Activated CD4-positive, alpha-beta T cell treated with anti-CD3 and anti-CD28 coated beads, Interleukin-2, amount 50 U/mL, for 48 hours (primary cell): ENCODE results near the gene MAP2K5.

Source experiments
- DNase-seq, 2 experiments: peaks; one replicate each; pipeline ENCODE4 v3.0.0-alpha.2; 2020

The MAP2K5 gene

DNA sequence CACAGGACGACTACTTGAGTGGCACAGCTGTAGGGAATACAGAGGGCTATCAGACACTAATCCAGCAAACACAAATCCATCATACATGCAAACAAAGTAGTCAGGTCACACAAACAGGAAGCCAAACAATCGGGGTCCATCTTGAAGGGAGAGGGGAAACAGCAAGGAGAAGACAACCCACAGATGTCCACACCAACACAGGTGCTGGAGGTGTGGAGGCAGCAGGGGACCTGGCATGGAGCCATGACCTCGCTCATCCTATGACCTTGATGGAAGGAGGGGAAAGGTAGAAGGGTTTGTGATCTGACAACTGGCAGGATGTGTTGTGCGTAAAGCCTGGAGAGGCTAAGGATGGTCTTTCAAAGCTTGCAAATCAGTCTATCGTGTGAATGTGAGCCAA lies 242.9 kb downstream of the MAP2K5 start:
- DNase-seq = no peak

DNA sequence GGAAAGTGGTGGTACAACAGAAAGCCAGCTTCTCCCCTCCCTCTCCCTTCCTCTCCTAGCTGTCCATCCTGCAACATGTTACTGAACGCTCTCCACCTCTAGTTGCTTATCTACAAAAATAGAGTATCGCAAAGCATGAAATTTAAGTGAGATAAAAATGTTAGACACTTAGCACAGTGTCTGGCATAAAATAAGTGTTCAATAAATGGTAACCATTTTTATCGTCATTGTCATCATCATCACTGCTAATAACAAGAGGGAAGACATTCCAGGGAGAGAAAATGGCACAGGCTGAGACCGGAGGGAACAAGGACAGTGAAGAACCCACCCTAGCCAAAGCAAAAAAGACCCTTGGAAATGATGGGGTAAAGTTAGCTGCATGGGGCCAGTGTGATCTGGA lies 244.1 kb downstream of the MAP2K5 start:
- no peak for DNase-seq

- no peak for DNase-seq
Observed at GRCh38 chr15:67788986-67789385, 246.5 kb downstream of the MAP2K5 start.

GRCh38 chr15:67790610-67791319 lies 248.3 kb downstream of the MAP2K5 start:
- DNase-seq = no peak

GRCh38 chr15:67792250-67792942 lies 249.9 kb downstream of the MAP2K5 start:
- DNase-seq = no peak

DNA sequence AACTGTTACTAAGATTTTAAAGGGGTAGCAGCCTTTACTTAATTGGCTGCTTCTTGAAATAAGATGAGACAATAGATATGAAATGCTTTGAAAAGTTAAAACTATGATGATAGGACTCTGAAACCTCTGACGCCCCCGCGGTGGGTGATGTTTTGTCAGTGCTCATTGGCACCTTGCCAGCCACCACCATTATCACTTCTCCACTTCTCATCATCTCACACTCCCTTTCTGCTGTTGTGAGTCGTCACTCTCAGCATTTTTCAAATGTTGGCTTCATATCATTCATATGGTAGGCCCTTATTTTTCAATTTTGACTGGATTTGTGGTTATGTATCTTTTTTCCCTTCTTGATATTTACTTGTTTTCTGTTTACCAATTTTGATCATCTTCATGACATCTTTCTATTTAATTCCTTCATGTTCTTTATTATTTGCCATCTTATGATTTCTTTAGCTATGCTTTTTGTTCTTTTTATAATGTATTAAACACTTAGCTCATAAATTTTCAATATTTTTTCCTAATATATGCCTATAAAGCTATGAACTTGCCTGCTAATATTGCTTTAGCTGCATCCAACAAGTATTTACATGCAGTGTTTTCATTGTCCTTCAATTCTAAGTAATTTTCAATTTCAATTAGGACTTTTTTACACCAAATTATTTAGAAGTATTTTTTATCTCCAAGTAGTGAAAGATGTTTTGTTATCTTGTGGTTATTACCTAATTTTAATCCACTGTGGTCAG lies 252.5 kb downstream of the MAP2K5 start:
- peak; percentile 54 to 58 for DNase-seq

DNA sequence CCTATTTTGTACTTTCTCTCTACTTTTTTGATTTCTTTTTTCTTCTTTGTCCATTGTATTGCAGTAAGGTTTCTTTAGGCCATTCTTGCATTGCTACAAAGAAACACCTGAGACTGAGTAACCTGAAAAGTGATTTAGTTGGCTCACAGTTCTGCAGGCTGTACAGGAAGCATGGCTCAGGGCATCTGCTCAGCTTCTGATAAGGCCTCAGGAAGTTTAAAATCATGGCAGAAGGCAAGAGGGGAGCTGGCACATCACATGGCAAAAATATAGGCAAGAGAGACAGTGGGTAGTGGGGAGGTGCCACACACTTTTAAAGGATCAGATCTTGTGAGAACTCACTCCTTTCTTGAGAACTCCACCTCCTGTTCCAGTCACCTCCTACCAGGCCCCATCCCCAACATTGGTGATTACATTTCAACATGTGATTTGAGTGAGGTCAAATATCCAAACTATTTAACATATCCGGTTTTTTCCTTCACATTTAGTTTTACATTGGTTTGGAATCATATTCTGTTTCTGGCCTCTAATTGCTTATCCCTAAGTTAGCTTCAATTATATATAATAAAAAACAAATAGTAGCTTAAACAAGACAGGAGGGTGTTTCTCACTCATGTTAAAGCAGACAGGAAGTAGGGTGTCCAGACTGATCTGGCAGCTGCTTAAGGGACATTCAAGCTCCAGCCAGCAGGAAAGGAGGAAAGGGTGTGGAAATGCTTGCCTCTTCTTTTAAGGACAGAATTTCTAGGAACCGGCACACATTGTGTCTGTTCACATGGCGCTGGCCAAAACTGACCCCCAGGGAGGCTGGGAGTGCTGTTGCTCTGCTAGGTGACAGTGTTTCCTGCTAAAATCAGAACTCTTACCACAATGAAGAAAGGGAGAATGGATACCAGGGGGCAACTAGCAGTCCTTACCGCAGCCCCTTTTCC lies 254.0 kb downstream of the MAP2K5 start:
- no peak for DNase-seq

- no peak for DNase-seq
Observed at GRCh38 chr15:67799801-67800205, 257.3 kb downstream of the MAP2K5 start.

DNA sequence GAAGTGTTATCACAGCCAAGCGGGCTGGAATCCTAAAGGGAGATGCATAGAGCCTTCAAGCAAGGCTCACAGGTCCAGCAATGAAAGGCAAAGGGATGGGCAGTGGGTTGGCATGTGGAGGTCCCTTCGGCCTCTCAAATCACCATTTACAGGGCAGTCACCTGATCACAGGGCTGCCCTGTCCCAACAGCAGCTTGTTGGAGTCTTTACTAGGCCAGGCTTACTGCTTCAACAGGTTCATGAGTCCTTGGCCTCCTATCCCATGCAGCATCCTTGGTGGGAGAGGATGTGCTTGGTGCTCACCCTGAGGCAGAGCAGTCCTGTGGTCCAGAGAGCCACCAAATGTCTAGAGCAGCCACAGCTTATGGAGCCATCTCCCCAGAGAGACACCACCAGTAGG lies 258.6 kb downstream of the MAP2K5 start:
- no peak for DNase-seq

DNA sequence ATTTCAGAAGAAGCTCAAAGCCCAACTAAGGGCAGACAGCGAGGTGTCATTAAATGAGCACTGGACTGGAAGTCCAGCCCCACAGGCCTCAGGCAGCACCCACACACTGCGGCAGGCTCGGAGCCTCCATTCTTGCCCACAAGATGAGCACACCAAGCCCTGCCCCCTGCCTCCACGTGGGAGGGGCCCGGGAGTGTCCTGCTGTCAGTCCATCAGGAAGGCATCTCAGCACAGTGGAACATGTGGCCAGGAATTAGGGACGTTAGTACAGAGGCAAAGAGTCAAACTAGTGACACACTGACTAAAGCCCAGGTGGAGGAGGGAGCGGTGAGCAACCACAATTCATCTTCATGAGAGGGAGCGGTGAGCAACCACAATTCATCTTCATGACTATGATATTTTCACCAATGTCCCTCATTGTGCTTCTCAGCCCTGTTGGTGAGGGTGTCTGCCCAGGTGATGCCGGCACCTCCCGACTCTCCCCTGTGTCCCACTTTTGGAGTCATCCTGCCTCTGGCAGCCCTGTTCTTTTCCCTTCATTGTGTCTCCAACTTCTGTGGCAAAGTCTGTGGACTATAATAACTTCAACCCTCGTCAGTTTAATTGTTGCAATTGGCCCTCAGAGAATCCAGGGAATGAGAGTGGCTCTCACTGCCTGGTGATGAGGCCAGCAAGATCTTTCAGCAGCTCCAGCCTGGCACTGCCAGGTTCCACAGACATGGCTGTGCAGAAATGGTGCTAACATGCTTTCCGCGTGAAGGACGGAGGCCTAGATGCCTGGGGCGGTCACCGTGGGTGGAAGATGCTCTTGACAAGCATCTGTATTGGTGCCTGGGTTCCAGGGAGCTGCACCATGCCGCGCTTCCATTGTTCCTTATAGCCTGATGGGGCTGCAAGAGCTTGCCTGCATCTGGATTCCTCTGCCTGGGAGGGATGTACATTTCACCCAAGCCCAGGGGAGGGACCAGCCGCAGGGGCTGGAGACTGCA lies 259.7 kb downstream of the MAP2K5 start:
- DNase-seq = no peak

DNA sequence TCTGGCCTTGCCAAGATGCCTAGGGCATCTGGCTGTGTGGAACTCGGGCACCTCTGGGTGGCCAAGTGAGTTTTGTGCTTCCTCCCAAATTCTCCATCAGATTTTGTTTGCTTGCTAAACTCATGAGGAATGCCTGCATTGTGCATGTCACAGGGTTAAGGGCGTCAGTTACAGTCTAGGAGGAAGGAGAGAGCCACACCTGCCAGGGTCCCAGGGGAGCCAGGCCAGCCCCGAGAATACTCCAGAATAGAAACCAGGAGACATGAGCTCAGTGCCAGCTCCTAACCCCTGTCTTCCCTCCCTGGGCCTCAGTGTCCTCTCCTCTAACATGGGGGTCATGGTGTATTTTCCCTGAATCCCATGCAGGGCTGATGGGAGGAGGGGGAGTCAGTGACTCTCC lies 260.8 kb downstream of the MAP2K5 start:
- no peak for DNase-seq

GRCh38 chr15:67803996-67804843 lies 261.7 kb downstream of the MAP2K5 start:
- no peak for DNase-seq

DNA sequence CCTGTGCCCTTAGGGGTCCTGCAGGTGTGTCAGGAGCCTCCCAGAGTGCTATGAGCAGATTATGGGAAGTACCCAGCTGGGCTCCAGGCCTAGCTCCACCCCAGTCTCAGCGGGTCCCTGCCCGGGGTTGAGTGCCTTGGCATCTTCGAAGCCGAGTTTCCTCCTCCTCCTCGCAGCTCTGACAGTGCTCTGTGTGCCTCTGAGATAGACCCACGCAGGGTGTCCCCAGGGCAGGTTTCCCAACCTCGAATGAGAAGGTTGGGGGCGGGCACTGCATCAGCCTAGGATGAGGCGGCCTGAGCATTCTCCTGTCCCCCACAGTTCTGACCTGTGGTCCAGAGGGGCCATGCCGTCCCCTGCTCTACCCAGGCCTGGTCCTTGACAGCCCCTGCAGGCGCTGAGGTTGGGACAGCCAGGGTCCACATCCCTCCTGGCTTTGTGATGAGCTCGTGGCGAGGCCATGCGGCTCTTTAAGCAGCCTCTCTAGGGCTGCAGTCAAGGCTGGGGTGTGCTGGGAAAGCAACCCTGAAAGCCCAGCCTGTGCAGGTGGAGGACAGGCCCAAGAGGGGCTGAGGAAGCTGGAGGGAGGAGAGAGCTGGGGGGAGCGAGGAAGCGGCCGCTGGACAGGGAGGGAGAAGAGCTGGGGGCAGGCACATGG lies 262.6 kb downstream of the MAP2K5 start:
- no peak for DNase-seq

- DNase-seq = no peak
Observed at GRCh38 chr15:67805666-67806516, 263.4 kb downstream of the MAP2K5 start.

- DNase-seq = no peak
Observed at GRCh38 chr15:67806536-67806935, 264.0 kb downstream of the MAP2K5 start.

DNA sequence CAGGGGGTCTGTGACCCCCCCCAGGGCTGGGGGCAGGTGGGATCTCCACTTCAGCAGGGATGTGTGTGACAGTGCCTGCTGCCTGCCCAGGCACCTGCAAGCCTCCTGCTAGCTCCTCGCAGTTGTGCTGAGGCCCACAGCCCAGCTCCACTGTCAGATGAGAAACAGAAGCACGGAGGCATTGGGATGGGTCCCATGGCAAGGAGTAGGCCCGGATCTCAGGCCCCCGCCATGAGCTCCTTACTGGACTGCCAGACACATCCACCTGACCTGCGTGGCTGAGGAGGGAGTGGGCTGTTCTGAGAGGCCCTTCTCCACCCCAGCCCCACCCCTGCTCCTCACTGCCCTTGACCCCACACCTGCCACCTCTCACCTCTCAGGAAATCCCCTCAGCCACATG lies 264.6 kb downstream of the MAP2K5 start:
- DNase-seq = no peak

DNA sequence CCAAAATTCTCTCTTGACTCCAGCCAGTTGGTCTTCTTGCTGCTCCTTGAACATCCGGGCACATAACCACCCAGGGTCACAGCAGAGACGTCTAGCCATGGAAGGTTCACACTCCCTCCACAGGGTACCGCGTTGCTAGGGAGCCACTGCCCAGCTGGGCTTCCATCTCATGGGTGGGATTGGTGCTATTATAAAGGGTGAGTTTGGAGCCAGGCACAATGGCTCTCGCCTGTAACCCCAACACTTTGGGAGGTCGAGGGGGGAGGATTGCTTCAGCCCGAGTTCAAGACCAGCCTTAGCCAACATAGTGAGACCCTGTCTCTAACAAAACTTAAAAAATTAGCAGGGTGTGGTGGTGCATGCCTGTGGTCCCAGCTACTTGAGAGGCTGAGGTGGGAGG lies 265.3 kb downstream of the MAP2K5 start:
- DNase-seq = no peak

DNA sequence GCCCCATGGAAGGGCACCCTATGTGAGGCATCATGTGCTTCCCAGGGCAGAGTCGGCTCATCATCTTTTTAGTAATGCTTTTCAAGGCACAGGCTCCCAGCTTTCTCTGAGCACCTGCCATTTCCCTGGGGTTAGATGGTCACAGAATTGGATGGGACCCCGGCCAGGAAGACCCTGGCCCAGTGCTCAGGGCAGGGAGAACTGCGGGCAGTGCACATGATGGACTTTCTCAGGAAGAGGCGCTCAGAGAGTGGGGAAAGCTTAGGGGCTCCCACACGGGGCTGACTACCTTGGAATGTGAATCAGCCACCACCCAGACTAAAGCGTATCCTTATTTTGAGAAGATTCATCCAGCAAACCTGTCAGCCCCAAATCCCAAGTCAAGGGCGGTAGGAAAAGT lies 266.3 kb downstream of the MAP2K5 start:
- no peak for DNase-seq

DNA sequence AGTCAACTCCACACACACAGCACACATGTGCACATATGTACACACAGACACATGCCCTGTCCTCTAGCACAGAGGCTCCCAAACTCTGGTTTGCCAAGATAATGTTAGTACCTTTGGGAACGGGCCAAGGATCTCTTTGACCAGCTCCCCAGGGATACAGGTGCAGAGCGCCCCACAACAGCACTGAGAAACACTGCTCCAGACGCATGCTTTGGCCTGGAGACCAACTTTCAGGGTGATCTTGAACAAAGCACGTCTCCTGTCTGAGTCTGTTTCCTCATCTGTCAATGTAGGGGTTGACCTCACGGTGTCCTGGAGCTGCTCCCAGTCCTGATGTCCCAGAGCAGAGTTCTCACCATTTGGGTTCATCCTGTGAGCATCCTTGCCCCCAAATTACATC lies 266.9 kb downstream of the MAP2K5 start:
- DNase-seq = no peak
